ENCODE data around the gene LGALS9B.
"Not testable (repeated sequence)": the region's sequence is repeated elsewhere in the genome, so short reads cannot be mapped to it uniquely, and the experiment has no call there.

GRCh38 chr17:20466999-20467398, 340 bp downstream of the LGALS9B start:
- not testable (repeated sequence) for TF ChIP-seq BHLHE40 (IDR thresholded peaks at IDR 0.05; ENCODE audit: borderline replicate concordance); CTBP1 (IDR thresholded peaks at IDR 0.05; ENCODE audit: borderline replicate concordance); FOXA1 (IDR thresholded peaks at IDR 0.05); FOXM1 (IDR thresholded peaks at IDR 0.05; ENCODE audit: borderline replicate concordance); SUZ12 (IDR thresholded peaks at IDR 0.05); L3MBTL2 (conservative IDR thresholded peaks at IDR 0.05); ARNT (IDR thresholded peaks at IDR 0.05); ZNF384 (IDR thresholded peaks at IDR 0.05); SP1 (IDR thresholded peaks at IDR 0.05); HDGF (IDR thresholded peaks at IDR 0.05; ENCODE audit: borderline replicate concordance)

Data from HEK293T (cell line).